ENCODE data around the gene RAB4A.

DNA sequence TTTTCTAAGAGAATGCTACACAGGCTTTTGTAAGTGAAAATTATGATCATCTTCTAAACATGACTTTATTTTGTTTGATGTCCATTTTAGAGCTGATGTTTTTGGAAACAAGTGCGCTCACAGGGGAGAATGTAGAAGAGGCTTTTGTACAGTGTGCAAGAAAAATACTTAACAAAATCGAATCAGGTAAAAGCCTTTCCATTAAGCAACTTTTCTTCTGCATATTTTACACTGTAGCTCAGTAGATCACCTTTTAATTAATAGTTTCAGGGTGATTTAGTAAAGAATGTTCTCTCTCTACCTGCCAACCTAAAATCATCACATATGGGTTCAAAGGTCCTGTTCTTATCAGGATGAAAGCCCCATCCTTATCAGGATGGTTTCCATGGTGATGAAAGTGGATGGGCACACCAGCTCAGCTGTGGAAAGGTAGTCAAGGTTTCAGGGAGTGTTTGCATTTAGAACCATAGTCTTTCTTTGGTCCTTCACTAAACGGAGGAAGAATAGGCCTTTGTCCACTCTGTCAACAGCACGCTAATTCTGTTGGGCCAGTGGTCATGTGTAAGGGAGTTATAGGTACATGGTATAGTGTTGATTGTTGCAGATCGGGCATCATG lies 28.1 kb downstream of the RAB4A start:
- TF ChIP-seq, protein P1, sequence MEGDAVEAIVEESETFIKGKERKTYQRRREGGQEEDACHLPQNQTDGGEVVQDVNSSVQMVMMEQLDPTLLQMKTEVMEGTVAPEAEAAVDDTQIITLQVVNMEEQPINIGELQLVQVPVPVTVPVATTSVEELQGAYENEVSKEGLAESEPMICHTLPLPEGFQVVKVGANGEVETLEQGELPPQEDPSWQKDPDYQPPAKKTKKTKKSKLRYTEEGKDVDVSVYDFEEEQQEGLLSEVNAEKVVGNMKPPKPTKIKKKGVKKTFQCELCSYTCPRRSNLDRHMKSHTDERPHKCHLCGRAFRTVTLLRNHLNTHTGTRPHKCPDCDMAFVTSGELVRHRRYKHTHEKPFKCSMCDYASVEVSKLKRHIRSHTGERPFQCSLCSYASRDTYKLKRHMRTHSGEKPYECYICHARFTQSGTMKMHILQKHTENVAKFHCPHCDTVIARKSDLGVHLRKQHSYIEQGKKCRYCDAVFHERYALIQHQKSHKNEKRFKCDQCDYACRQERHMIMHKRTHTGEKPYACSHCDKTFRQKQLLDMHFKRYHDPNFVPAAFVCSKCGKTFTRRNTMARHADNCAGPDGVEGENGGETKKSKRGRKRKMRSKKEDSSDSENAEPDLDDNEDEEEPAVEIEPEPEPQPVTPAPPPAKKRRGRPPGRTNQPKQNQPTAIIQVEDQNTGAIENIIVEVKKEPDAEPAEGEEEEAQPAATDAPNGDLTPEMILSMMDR (IDR thresholded peaks at IDR 0.05) = no peak
- TF ChIP-seq ZFX (IDR thresholded peaks at IDR 0.05; ENCODE audit: borderline replicate concordance) = no peak
